Stimulated activated CD8-positive, alpha-beta memory T cell treated with anti-CD3 and anti-CD28 coated beads, Interleukin-2, amount 100 ng/mL, for 48 hours (primary cell): ENCODE measurements around the gene LTB4R2.
A peak's percentile ranks its signal among the peaks of the same experiment; 100 is the strongest.

Source experiments
- DNase-seq, 2 donors: peaks; one replicate each; pipeline ENCODE4 v3.0.0-alpha.2; 2020; ENCODE audit warnings: low read depth in 2 of 2

Gene LTB4R2

GRCh38 chr14:24277071-24277470, 32.9 kb upstream of the LTB4R2 start:
- no peak for DNase-seq

- no peak for DNase-seq
Observed at GRCh38 chr14:24277606-24278321, 32.2 kb upstream of the LTB4R2 start.

- DNase-seq = no peak
Observed at GRCh38 chr14:24278424-24278823, 31.5 kb upstream of the LTB4R2 start.

- DNase-seq = peak in 1 of 2 donors; percentile 26
Observed at GRCh38 chr14:24279301-24280186, 30.4 kb upstream of the LTB4R2 start.

- no peak for DNase-seq
Observed at GRCh38 chr14:24280797-24281460, 29.0 kb upstream of the LTB4R2 start.

GRCh38 chr14:24281636-24282035, 28.3 kb upstream of the LTB4R2 start:
- DNase-seq = no peak

- DNase-seq = no peak
Observed at GRCh38 chr14:24282736-24283135, 27.2 kb upstream of the LTB4R2 start.

GRCh38 chr14:24283796-24284460, 26.0 kb upstream of the LTB4R2 start:
- no peak for DNase-seq

GRCh38 chr14:24284501-24285035, 25.4 kb upstream of the LTB4R2 start:
- DNase-seq = no peak

- DNase-seq = no peak
Observed at GRCh38 chr14:24285351-24285750, 24.6 kb upstream of the LTB4R2 start.

GRCh38 chr14:24286996-24287395, 22.9 kb upstream of the LTB4R2 start:
- no peak for DNase-seq

- peak; percentile 47 to 57 for DNase-seq
Observed at GRCh38 chr14:24289649-24290280, 20.2 kb upstream of the LTB4R2 start.

- DNase-seq = no peak
Observed at GRCh38 chr14:24290746-24291145, 19.2 kb upstream of the LTB4R2 start.

- no peak for DNase-seq
Observed at GRCh38 chr14:24291446-24292117, 18.4 kb upstream of the LTB4R2 start.

- DNase-seq = no peak
Observed at GRCh38 chr14:24292118-24292807, 17.7 kb upstream of the LTB4R2 start.

- DNase-seq = no peak
Observed at GRCh38 chr14:24293525-24293924, 16.4 kb upstream of the LTB4R2 start.

GRCh38 chr14:24296341-24297157, 13.4 kb upstream of the LTB4R2 start:
- peak; percentile 36 to 52 for DNase-seq

GRCh38 chr14:24297190-24297964, 12.6 kb upstream of the LTB4R2 start:
- no peak for DNase-seq
